GF-D8 (cell line): ENCODE data around the gene NBPF11.
"Not testable (repeated sequence)": the region's sequence is repeated elsewhere in the genome, so short reads cannot be mapped to it uniquely, and the experiment has no call there.

Experiments
- DNase-seq: peaks from one replicate; lab custom pipeline; 2025; lab: John Stamatoyannopoulos, UW

NBPF11 gene

DNA sequence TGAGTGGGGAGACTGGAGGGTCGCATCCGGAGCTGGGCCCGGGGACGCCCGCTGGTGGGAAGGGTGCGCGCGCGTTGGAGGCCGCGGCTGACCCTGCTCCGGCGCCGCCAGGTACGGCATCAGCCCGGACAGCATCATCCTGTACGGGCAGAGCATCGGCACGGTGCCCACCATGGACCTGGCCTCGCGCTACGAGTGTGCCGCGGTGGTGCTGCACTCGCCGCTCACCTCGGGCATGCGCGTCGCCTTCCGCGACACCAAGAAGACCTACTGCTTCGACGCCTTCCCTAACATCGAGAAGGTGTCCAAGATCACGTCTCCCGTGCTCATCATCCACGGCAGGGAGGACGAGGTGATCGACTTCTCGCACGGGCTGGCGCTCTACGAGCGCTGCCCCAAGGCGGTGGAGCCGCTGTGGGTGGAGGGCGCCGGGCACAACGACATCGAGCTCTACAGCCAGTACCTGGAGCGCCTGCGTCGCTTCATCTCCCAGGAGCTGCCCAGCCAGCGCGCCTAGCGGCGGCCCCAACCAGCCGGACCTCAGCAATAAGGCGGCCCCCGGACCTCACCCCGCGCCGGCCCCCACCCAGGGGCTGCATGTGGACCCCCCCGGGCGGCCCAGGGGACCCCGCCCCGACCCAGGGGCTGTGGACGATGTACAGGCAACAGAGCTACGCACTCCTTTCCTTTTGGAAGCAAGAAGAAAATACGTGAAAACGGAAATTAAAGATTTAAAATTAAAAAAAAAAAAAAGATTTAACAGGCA is 2.8 kb downstream of the NBPF11 start:
- not testable (repeated sequence) for DNase-seq

DNA sequence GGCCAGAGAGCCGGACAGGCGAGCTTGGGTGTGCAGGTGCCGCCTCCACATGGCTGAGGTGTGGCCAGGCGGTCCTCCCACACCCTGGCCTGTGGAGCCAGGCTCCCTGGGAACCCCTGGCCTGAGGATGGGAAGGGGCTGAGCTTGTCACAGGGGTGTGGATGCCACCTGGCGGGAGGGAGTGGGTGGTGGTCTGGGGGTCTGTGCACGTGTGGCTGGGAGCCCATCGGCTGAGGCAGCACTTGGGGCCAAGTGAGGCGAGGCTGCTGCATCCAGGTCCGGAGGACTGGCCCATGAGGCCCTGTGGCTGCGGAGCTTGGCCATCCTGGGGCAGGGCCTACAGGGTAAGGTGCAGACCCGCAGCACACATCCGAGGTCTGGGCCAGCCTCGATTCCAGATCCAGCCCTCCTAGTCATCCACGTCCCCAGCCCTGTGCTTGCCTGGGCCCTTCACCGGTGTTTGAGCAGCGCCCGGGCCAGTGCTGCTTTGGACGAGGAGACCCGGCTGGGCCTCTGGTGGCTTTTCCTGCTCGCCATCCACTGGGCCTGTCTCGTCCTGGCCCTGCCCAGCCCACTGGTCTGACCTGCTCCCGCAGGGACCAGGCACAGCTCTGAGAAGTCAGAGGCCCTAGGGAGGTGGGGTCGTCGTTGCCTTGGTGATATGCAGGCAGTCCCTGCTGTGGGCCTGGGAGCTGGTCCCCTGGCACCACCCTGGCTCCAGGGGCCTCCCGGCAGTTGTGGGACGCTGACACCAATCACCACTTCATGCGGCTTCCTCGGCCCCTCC is 4.8 kb downstream of the NBPF11 start:
- not testable (repeated sequence) for DNase-seq

- not testable (repeated sequence) for DNase-seq
Observed at GRCh38 chr1:148146191-148146997, 5.7 kb downstream of the NBPF11 start.

- DNase-seq = not testable (repeated sequence)
Observed at GRCh38 chr1:148143223-148143622, 8.9 kb downstream of the NBPF11 start.

- not testable (repeated sequence) for DNase-seq
Observed at GRCh38 chr1:148141936-148142335, 10.1 kb downstream of the NBPF11 start.

DNA sequence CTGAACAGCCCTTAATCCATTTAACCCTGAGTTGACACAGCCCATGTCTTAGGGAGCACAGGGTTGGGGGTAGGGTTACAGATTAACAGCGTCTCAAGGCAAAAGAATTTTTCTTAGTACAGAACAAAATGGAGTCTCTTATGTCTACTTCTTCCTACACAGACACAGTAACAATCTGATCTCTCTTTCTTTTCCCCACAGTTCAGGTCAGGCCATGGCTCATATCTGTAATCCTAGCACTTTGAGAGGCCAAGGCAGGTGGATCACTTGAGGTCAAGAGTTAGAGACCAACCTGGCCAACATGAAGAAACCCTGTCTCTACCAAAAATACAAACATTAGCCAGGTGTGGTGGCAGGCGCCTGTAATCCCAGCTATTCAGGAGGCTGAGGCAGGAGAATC is 13.5 kb downstream of the NBPF11 start:
- not testable (repeated sequence) for DNase-seq

DNA sequence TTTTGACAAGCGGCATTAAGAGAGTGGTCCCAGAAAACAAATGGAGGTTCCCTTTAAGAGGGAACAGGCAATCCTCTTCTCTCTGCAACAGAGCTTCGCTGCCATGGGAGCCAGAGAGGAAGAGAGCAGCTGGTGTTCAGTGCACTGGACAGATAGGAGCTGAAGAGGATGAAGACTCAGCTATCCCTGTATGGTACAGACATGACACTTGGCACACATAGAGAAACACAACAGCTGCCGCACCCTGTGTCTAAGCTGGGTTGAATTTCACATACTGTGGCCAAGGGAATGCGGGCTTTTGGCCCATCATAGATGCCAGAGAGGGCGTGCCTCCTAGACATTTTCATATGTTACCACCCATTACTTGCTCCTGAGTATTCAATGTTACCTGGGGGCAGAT is 29.7 kb downstream of the NBPF11 start:
- DNase-seq = not testable (repeated sequence)

- not testable (repeated sequence) for DNase-seq
Observed at GRCh38 chr1:148120395-148120794, 31.7 kb downstream of the NBPF11 start.

- not testable (repeated sequence) for DNase-seq
Observed at GRCh38 chr1:148095732-148096131, 56.3 kb downstream of the NBPF11 start.

DNA sequence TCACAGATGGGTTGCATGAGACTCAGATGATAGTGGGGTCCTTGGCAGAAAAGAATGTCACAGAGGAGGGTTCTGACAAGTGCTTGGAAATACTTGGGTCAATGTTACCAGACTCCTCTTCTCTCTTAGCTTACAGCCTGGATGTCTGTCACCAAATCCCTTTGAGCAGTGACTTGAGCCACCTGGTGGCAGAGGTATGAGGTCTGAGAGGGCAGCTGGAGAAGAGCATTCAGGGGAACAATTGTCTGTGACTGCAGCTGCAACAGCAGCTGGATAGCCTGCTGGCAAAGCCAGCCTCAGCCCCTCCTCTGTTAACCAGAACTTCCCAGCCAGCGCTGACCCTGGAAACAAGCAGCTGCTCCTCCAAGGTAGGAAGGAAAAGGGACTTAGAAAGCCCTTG is 65.9 kb downstream of the NBPF11 start:
- DNase-seq = not testable (repeated sequence)

DNA sequence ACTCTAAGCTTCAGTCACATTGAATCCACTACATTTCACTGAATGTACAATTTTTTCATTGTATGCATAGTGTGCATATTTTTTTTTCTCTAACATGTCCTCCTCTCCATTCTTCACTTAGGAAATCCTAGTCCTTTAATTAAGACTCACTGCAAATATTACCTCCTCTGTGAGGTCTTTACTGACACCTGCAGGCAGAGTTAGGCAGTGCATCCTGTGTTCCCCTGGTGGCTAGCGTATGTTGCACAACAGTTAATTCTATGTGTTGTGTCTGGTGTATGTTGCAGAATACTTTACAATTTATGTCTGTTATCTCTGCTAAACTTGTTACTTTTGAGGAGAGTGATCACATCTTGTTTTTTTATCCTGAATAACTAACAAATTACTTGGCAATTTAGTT is 70.9 kb downstream of the NBPF11 start:
- DNase-seq = not testable (repeated sequence)

DNA sequence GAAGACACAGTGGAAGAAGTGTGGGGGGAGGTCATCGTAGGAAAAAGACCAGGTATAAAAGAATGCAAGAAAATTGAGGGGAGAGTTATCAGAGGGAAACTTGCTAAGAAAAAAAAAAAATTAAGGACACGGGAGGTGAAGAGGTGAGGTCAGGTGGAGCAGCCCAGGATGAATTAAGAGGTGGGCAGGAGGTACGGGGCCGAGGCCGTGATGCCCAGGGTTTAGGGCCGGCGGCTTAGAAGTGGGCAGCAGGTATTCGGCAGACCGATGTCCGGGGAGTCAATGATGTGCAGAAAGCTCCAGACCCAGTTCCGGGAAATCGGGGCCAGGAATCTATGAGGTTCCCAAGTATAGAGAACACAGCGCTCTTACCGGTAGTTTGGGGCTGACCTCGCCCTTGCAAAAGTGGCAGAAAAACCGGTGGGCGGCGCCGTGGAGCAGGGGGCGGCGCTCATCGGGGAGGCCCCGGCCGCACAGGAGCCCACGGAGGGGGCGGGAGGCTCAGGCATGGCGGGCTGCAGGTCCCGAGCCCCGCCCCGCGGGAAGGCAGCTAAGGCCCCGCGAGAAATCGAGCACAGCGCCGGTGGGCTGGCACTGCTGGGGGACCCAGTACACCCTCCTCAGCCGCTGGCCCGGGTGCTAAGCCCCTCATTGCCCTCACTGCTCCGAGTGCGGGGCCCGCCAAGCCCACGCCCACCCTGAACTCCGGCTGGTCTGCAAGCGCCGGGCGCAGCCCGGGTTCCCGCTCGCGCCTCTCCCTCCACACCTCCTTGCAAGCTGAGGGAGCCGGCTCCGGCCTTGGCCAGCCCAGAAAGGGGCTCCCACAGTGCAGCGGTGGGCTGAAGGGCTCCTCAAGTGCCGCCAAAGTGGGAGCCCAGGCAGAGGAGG is 73.2 kb downstream of the NBPF11 start:
- DNase-seq = not testable (repeated sequence)

- not testable (repeated sequence) for DNase-seq
Observed at GRCh38 chr1:148078090-148078489, 74.0 kb downstream of the NBPF11 start.

GRCh38 chr1:148077458-148077857 is 74.6 kb downstream of the NBPF11 start:
- DNase-seq = not testable (repeated sequence)

- not testable (repeated sequence) for DNase-seq
Observed at GRCh38 chr1:148073392-148073791, 78.7 kb downstream of the NBPF11 start.

GRCh38 chr1:148068606-148069005 is 83.5 kb downstream of the NBPF11 start:
- not testable (repeated sequence) for DNase-seq

- DNase-seq = not testable (repeated sequence)
Observed at GRCh38 chr1:148068201-148068600, 83.9 kb downstream of the NBPF11 start.

DNA sequence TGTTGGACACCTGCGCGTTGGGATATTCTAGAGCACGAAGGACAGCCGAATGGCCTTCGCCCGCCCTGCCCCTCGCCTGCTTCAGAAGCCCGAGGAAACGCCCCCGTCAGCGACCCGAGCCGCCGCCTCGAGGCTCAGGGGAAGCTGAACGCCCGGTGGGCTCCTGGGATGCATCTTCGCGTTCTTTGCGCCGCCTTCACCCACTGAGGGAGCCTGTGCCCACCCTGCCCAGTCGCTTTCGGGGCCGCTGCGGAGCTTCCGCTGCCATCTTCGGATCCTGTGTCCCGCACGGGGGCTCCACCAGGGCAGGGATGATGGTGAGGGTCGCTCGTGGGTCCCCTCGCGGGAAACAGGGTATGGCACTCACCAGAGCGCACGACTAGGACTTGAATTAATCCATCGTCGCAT is 91.8 kb downstream of the NBPF11 start:
- DNase-seq = not testable (repeated sequence)

- DNase-seq = peak; percentile 65
Observed at GRCh38 chr1:148057384-148057783, 94.7 kb downstream of the NBPF11 start.
